Memory B cell (primary cell): ENCODE data around the gene OR52H1.
"Not testable (repeated sequence)": the region's sequence is repeated elsewhere in the genome, so short reads cannot be mapped to it uniquely, and the experiment has no call there.

Experiments used
- ATAC-seq: fragments of 150-1000 bp; cut with Tn5 transposase; 2 replicates; pipeline ENCODE4 v1.10.0; 2021; ENCODE audit warnings: low read depth, mild to moderate bottlenecking, moderate library complexity
- DNase-seq, 2 donors: peaks; one replicate each; pipeline ENCODE4 v3.0.0; 2022; ENCODE audit warnings: low spot score in 2 of 2
- H3K27ac Mint-ChIP-seq: one replicate; pipeline ENCODE4 v1.8.0; 2022; ENCODE audit warnings: mild to moderate bottlenecking, moderate library complexity, mixed read lengths
- H3K27me3 Mint-ChIP-seq: one replicate; pipeline ENCODE4 v1.8.0; 2022; ENCODE audit warnings: mixed read lengths
- H3K36me3 Mint-ChIP-seq: one replicate; pipeline ENCODE4 v1.8.0; 2022; ENCODE audit warnings: mild to moderate bottlenecking, mixed read lengths
- H3K4me1 Mint-ChIP-seq: one replicate; pipeline ENCODE4 v1.8.0; 2022; ENCODE audit warnings: mixed read lengths
- H3K4me3 Mint-ChIP-seq: one replicate; pipeline ENCODE4 v1.8.0; 2022; ENCODE audit warnings: mild to moderate bottlenecking, moderate library complexity, mixed read lengths
- H3K9me3 Mint-ChIP-seq: one replicate; pipeline ENCODE4 v1.8.0; 2022; ENCODE audit warnings: mixed read lengths

OR52H1 gene

GRCh38 chr11:5548440-5548839 lies at the start of gene OR52H1:
OR52H1 (minus strand) TSS chr11:5548540; CDS start chr11:5545505, 3,035 bp downstream.
- H3K27me3 Mint-ChIP-seq, result peaks cover 7% of the 10 kb centered on the region
- no peaks in the 10 kb centered on the region for H3K9me3 Mint-ChIP-seq
- DNase-seq, result no peak
- H3K4me3 Mint-ChIP-seq, result no peak within 1 kb of the TSS
- H3K36me3 Mint-ChIP-seq, result no peaks in the 10 kb centered on the region
- H3K27ac Mint-ChIP-seq, result no peak within 1 kb of the TSS
- no peak for ATAC-seq
- H3K4me1 Mint-ChIP-seq, result no peaks in the 10 kb centered on the region

GRCh38 chr11:5597953-5598352 lies 49.6 kb upstream of the OR52H1 start:
- ATAC-seq (no peak), DNase-seq (no peak)
- Mint-ChIP-seq H3K36me3 (no peaks in the 10 kb centered on the region), H3K27me3 (no peaks in the 10 kb centered on the region), H3K4me3 (no peak overlapping the region), H3K27ac (no peak overlapping the region), H3K4me1 (no peaks in the 10 kb centered on the region), H3K9me3 (no peaks in the 10 kb centered on the region)

GRCh38 chr11:5596607-5597201 lies 48.4 kb upstream of the OR52H1 start, which contains the start of gene TRIM6:
TRIM6 (plus strand) TSS chr11:5596637; CDS start chr11:5596898, 261 bp downstream.
- DNase-seq (no peak), ATAC-seq (no peak)
- H3K36me3 Mint-ChIP-seq, result no peaks in the 10 kb centered on the region
- no peaks in the 10 kb centered on the region for H3K4me1 Mint-ChIP-seq
- peak within 1 kb of the TSS; percentile 83 for H3K4me3 Mint-ChIP-seq
- peak within 1 kb of the TSS; percentile 22 for H3K27ac Mint-ChIP-seq
- H3K27me3 Mint-ChIP-seq, result no peaks in the 10 kb centered on the region
- no peaks in the 10 kb centered on the region for H3K9me3 Mint-ChIP-seq

- no peak for ATAC-seq
- no peaks in the 10 kb centered on the region for H3K4me1 Mint-ChIP-seq
- peaks cover 3% of the 10 kb centered on the region for H3K36me3 Mint-ChIP-seq
- no peaks in the 10 kb centered on the region for H3K27me3 Mint-ChIP-seq
- H3K4me3 Mint-ChIP-seq, result no peak overlapping the region
- H3K27ac Mint-ChIP-seq, result no peak overlapping the region
- H3K9me3 Mint-ChIP-seq, result no peaks in the 10 kb centered on the region
- no peak for DNase-seq
These were observed 44.8 kb upstream of the OR52H1 start for GRCh38 chr11:5593146-5593545.

- Mint-ChIP-seq H3K9me3 (no peaks in the 10 kb centered on the region), H3K27ac (no peak overlapping the region), H3K27me3 (no peaks in the 10 kb centered on the region), H3K36me3 (peaks cover 3% of the 10 kb centered on the region), H3K4me1 (no peaks in the 10 kb centered on the region), H3K4me3 (no peak overlapping the region)
- DNase-seq (no peak), ATAC-seq (no peak)
These were observed 44.3 kb upstream of the OR52H1 start for GRCh38 chr11:5592615-5593014.

GRCh38 chr11:5591613-5592012 lies 43.3 kb upstream of the OR52H1 start:
- Mint-ChIP-seq H3K27me3 (no peaks in the 10 kb centered on the region), H3K4me1 (no peaks in the 10 kb centered on the region), H3K9me3 (no peaks in the 10 kb centered on the region), H3K36me3 (peaks cover 3% of the 10 kb centered on the region), H3K4me3 (no peak overlapping the region), H3K27ac (no peak overlapping the region)
- ATAC-seq (no peak), DNase-seq (no peak)

- not testable (repeated sequence) for H3K9me3 Mint-ChIP-seq, H3K4me3 Mint-ChIP-seq, ATAC-seq, H3K4me1 Mint-ChIP-seq, H3K36me3 Mint-ChIP-seq, DNase-seq, H3K27me3 Mint-ChIP-seq, H3K27ac Mint-ChIP-seq
These were observed 41.6 kb upstream of the OR52H1 start for GRCh38 chr11:5589906-5590305.

GRCh38 chr11:5584458-5584857 lies 36.1 kb upstream of the OR52H1 start:
- not testable (repeated sequence) for H3K36me3 Mint-ChIP-seq, H3K4me3 Mint-ChIP-seq, DNase-seq, H3K27ac Mint-ChIP-seq, H3K4me1 Mint-ChIP-seq, H3K27me3 Mint-ChIP-seq, H3K9me3 Mint-ChIP-seq, ATAC-seq

- ATAC-seq (no peak), DNase-seq (no peak)
- H3K27me3 Mint-ChIP-seq, result no peaks in the 10 kb centered on the region
- no peaks in the 10 kb centered on the region for H3K4me1 Mint-ChIP-seq
- peaks cover 3% of the 10 kb centered on the region for H3K9me3 Mint-ChIP-seq
- no peak overlapping the region for H3K27ac Mint-ChIP-seq
- no peak overlapping the region for H3K4me3 Mint-ChIP-seq
- peaks cover 2% of the 10 kb centered on the region for H3K36me3 Mint-ChIP-seq
These were observed 32.7 kb upstream of the OR52H1 start for GRCh38 chr11:5581014-5581413.

GRCh38 chr11:5580577-5580976 lies 32.2 kb upstream of the OR52H1 start, which contains the start of gene OR52B6:
OR52B6 (plus strand) TSS chr11:5580877; CDS start chr11:5580877, 0 bp downstream.
- no peak for ATAC-seq

GRCh38 chr11:5577101-5577500 lies 28.8 kb upstream of the OR52H1 start:
- Mint-ChIP-seq H3K4me1 (no peaks in the 10 kb centered on the region), H3K9me3 (no peaks in the 10 kb centered on the region), H3K4me3 (no peak overlapping the region), H3K27me3 (no peaks in the 10 kb centered on the region), H3K27ac (no peak overlapping the region), H3K36me3 (no peaks in the 10 kb centered on the region)
- ATAC-seq (no peak), DNase-seq (no peak)

More at GRCh38 chr11:5580577-5580976, 32.2 kb upstream of the OR52H1 start, which contains the start of gene OR52B6:
- Mint-ChIP-seq H3K9me3 (peaks cover 3% of the 10 kb centered on the region), H3K4me1 (no peaks in the 10 kb centered on the region), H3K4me3 (no peak within 1 kb of the TSS), H3K27ac (no peak within 1 kb of the TSS), H3K27me3 (no peaks in the 10 kb centered on the region), H3K36me3 (peaks cover 2% of the 10 kb centered on the region)
- no peak for DNase-seq

GRCh38 chr11:5575152-5575551 lies 26.8 kb upstream of the OR52H1 start:
- no peaks in the 10 kb centered on the region for H3K9me3 Mint-ChIP-seq
- H3K4me3 Mint-ChIP-seq, result no peak overlapping the region
- no peaks in the 10 kb centered on the region for H3K4me1 Mint-ChIP-seq
- no peak for ATAC-seq
- no peak overlapping the region for H3K27ac Mint-ChIP-seq
- no peak for DNase-seq
- no peaks in the 10 kb centered on the region for H3K27me3 Mint-ChIP-seq
- H3K36me3 Mint-ChIP-seq, result no peaks in the 10 kb centered on the region

GRCh38 chr11:5574654-5575053 lies 26.3 kb upstream of the OR52H1 start:
- no peak overlapping the region for H3K27ac Mint-ChIP-seq
- no peaks in the 10 kb centered on the region for H3K4me1 Mint-ChIP-seq
- ATAC-seq, result no peak
- H3K36me3 Mint-ChIP-seq, result no peaks in the 10 kb centered on the region
- H3K27me3 Mint-ChIP-seq, result no peaks in the 10 kb centered on the region
- H3K4me3 Mint-ChIP-seq, result no peak overlapping the region
- no peaks in the 10 kb centered on the region for H3K9me3 Mint-ChIP-seq
- DNase-seq, result no peak

GRCh38 chr11:5564259-5565019 lies 16.1 kb upstream of the OR52H1 start:
- Mint-ChIP-seq H3K4me3 (no peak overlapping the region), H3K36me3 (peaks cover 2% of the 10 kb centered on the region), H3K9me3 (no peaks in the 10 kb centered on the region), H3K27ac (no peak overlapping the region), H3K4me1 (peaks cover 3% of the 10 kb centered on the region), H3K27me3 (peaks cover 2% of the 10 kb centered on the region)
- DNase-seq, result no peak
- no peak for ATAC-seq
